HG02588 (cell line): ENCODE data around the gene ZNF862.

ENCODE experiments used
- ATAC-seq: cut with Tn5 transposase; IDR thresholded peaks from one replicate; pipeline ENCODE4 v1.9.1; 2021; ENCODE audit warnings: mild to moderate bottlenecking, moderate library complexity; ENCODE audit not compliant: unreplicated experiment

ZNF862 gene

GRCh38 chr7:149809215-149809614, 29.0 kb upstream of the ZNF862 start:
- ATAC-seq: no peak

- ATAC-seq: no peak
Observed at GRCh38 chr7:149811221-149811620, 27.0 kb upstream of the ZNF862 start.

- ATAC-seq: no peak
Observed at GRCh38 chr7:149811831-149812490, 26.2 kb upstream of the ZNF862 start.

- ATAC-seq: no peak
Observed at GRCh38 chr7:149813254-149814035, 24.7 kb upstream of the ZNF862 start.

- no peak for ATAC-seq
Observed at GRCh38 chr7:149814494-149814893, 23.7 kb upstream of the ZNF862 start.

GRCh38 chr7:149815121-149815520, 23.1 kb upstream of the ZNF862 start:
- ATAC-seq: no peak

- no peak for ATAC-seq
Observed at GRCh38 chr7:149815661-149816266, 22.4 kb upstream of the ZNF862 start.

GRCh38 chr7:149816267-149816751, 21.9 kb upstream of the ZNF862 start:
- ATAC-seq: no peak

GRCh38 chr7:149816794-149817193, 21.4 kb upstream of the ZNF862 start:
- no peak for ATAC-seq

- ATAC-seq: no peak
Observed at GRCh38 chr7:149817301-149817771, 20.8 kb upstream of the ZNF862 start.

GRCh38 chr7:149817836-149818535, 20.2 kb upstream of the ZNF862 start:
- ATAC-seq: no peak

GRCh38 chr7:149818536-149818840, 19.7 kb upstream of the ZNF862 start:
- no peak for ATAC-seq

- ATAC-seq: no peak
Observed at GRCh38 chr7:149819141-149819960, 18.8 kb upstream of the ZNF862 start.

GRCh38 chr7:149819961-149820340, 18.2 kb upstream of the ZNF862 start:
- no peak for ATAC-seq

- no peak for ATAC-seq
Observed at GRCh38 chr7:149820622-149821190, 17.5 kb upstream of the ZNF862 start.

- no peak for ATAC-seq
Observed at GRCh38 chr7:149821191-149822148, 16.7 kb upstream of the ZNF862 start.

GRCh38 chr7:149822353-149822943, 15.7 kb upstream of the ZNF862 start:
- ATAC-seq: no peak

- no peak for ATAC-seq
Observed at GRCh38 chr7:149823191-149823630, 15.0 kb upstream of the ZNF862 start.
